HEK293 (cell line): ENCODE results near the gene ATP1B2.
A peak's percentile ranks its signal among the peaks of the same experiment; 100 is the strongest.

Experiments
- AEBP2 ChIP-seq: fragments of 450-650 bp; formaldehyde crosslinking; IDR thresholded peaks from 2 replicates; pipeline ENCODE4 v1.5.1; 2016; ENCODE audit warnings: missing biosample characterization, missing genetic modification characterization, borderline replicate concordance
- ATF2 ChIP-seq: fragments of 450-650 bp; formaldehyde crosslinking; IDR thresholded peaks from 2 replicates; pipeline ENCODE4 v1.5.1; 2016; ENCODE audit warnings: missing biosample characterization, missing genetic modification characterization, low read depth
- KLF1 ChIP-seq: fragments of 450-650 bp; formaldehyde crosslinking; IDR thresholded peaks from 2 replicates; pipeline ENCODE4 v1.5.1; 2016; ENCODE audit warnings: missing biosample characterization, missing genetic modification characterization
- KLF10 ChIP-seq: fragments of 450-650 bp; IDR thresholded peaks from 2 replicates; pipeline ENCODE4 v1.5.1; 2018; ENCODE audit warnings: missing biosample characterization, mild to moderate bottlenecking, missing genetic modification characterization
- MYNN ChIP-seq: fragments of 450-650 bp; formaldehyde crosslinking; IDR thresholded peaks from 2 replicates; pipeline ENCODE4 v1.5.1; 2016; ENCODE audit warnings: missing biosample characterization, missing genetic modification characterization, borderline replicate concordance
- MZF1 ChIP-seq: fragments of 450-650 bp; formaldehyde crosslinking; IDR thresholded peaks from 2 replicates; pipeline ENCODE4 v1.5.1; 2017; ENCODE audit warnings: missing biosample characterization, missing genetic modification characterization, borderline replicate concordance
- PRDM4 ChIP-seq: fragments of 450-650 bp; formaldehyde crosslinking; IDR thresholded peaks from 2 replicates; pipeline ENCODE4 v1.5.1; 2017; ENCODE audit warnings: missing biosample characterization, missing genetic modification characterization
- TRIM28 ChIP-seq: IDR thresholded peaks from 2 replicates; pipeline ENCODE4 v1.6.1; 2011; ENCODE audit warnings: low read length, control low read depth, borderline replicate concordance
- ZBTB17 ChIP-seq: fragments of 450-650 bp; formaldehyde crosslinking; IDR thresholded peaks from 2 replicates; pipeline ENCODE4 v1.5.1; 2016; ENCODE audit warnings: missing biosample characterization, missing genetic modification characterization
- ZBTB20 ChIP-seq: fragments of 450-650 bp; formaldehyde crosslinking; IDR thresholded peaks from 2 replicates; pipeline ENCODE4 v1.5.1; 2016; ENCODE audit warnings: missing biosample characterization, missing genetic modification characterization
- ZBTB6 ChIP-seq: fragments of 450-650 bp; formaldehyde crosslinking; IDR thresholded peaks from 2 replicates; pipeline ENCODE4 v1.5.1; 2017; ENCODE audit warnings: missing biosample characterization, missing genetic modification characterization
- ZBTB7A ChIP-seq: fragments of 450-650 bp; formaldehyde crosslinking; IDR thresholded peaks from 2 replicates; pipeline ENCODE4 v1.5.1; 2016; ENCODE audit warnings: low read depth, missing biosample characterization, missing genetic modification characterization
- ZNF169 ChIP-seq: fragments of 450-650 bp; formaldehyde crosslinking; IDR thresholded peaks from 2 replicates; pipeline ENCODE4 v1.5.1; 2016; ENCODE audit warnings: missing biosample characterization, missing genetic modification characterization
- ZNF184 ChIP-seq: fragments of 450-650 bp; IDR thresholded peaks from 2 replicates; pipeline ENCODE4 v1.5.1; 2018; ENCODE audit warnings: missing biosample characterization, mild to moderate bottlenecking, missing genetic modification characterization
- ZNF274 ChIP-seq, 2 experiments: fragments of 200-500 bp in 1 of 2; fragments of 450-650 bp in 1 of 2; sonication (Bioruptor generic) in 1 of 2; formaldehyde crosslinking in 1 of 2; IDR thresholded peaks; 2 replicates each; pipeline versions ENCODE4 v1.5.1 to v1.6.1; 2014 to 2016; ENCODE audit warnings: borderline replicate concordance in 1 of 2, inconsistent platforms in 1 of 2, low read length in 1 of 2, missing biosample characterization in 1 of 2, missing genetic modification characterization in 1 of 2
- ZNF302 ChIP-seq: fragments of 450-650 bp; formaldehyde crosslinking; IDR thresholded peaks from 2 replicates; pipeline ENCODE4 v1.5.1; 2016; ENCODE audit warnings: missing biosample characterization, missing genetic modification characterization, low read depth
- ZNF416 ChIP-seq: fragments of 450-650 bp; formaldehyde crosslinking; IDR thresholded peaks from 2 replicates; pipeline ENCODE4 v1.5.1; 2016; ENCODE audit warnings: missing biosample characterization, missing genetic modification characterization
- ZNF488 ChIP-seq: fragments of 450-650 bp; formaldehyde crosslinking; IDR thresholded peaks from 2 replicates; pipeline ENCODE4 v1.5.1; 2016; ENCODE audit warnings: missing biosample characterization, missing genetic modification characterization
- ZNF510 ChIP-seq: fragments of 450-650 bp; formaldehyde crosslinking; IDR thresholded peaks from 2 replicates; pipeline ENCODE4 v1.5.1; 2018; ENCODE audit warnings: mild to moderate bottlenecking, missing genetic modification characterization, missing biosample characterization; ENCODE audit not compliant: insufficient replicate concordance
- ZNF544 ChIP-seq: fragments of 450-650 bp; formaldehyde crosslinking; IDR thresholded peaks from 2 replicates; pipeline ENCODE4 v1.5.0; 2017; ENCODE audit warnings: missing biosample characterization, missing genetic modification characterization
- ZNF571 ChIP-seq: fragments of 450-650 bp; formaldehyde crosslinking; IDR thresholded peaks from 2 replicates; pipeline ENCODE4 v1.5.0; 2017; ENCODE audit warnings: missing biosample characterization, missing genetic modification characterization
- ZNF677 ChIP-seq: fragments of 450-650 bp; IDR thresholded peaks from 2 replicates; pipeline ENCODE4 v1.5.0; 2018; ENCODE audit warnings: missing biosample characterization, mild to moderate bottlenecking, missing genetic modification characterization, moderate library complexity
- ZNF692 ChIP-seq: fragments of 450-650 bp; formaldehyde crosslinking; IDR thresholded peaks from 2 replicates; pipeline ENCODE4 v1.5.1; 2016; ENCODE audit warnings: missing biosample characterization, missing genetic modification characterization
- ZNF768 ChIP-seq: fragments of 450-650 bp; formaldehyde crosslinking; IDR thresholded peaks from 2 replicates; pipeline ENCODE4 v1.5.1; 2018; ENCODE audit warnings: missing biosample characterization, mild to moderate bottlenecking, missing genetic modification characterization
- ZNF837 ChIP-seq: fragments of 450-650 bp; formaldehyde crosslinking; IDR thresholded peaks from 2 replicates; pipeline ENCODE4 v1.5.1; 2016; ENCODE audit warnings: missing biosample characterization, missing genetic modification characterization
- ZSCAN18 ChIP-seq: fragments of 450-650 bp; formaldehyde crosslinking; IDR thresholded peaks from 2 replicates; pipeline ENCODE4 v1.5.1; 2016; ENCODE audit warnings: missing biosample characterization, missing genetic modification characterization

Gene ATP1B2

GRCh38 chr17:7704601-7705268 lies 54.0 kb downstream of the ATP1B2 start, which contains the start of gene EFNB3 (continued):
- TF ChIP-seq ZNF692 (tag by site-specific recombination), result peak; percentile 87
- 0 out of 2 replicates have a peak, but pooled peaks have one; percentile 26 for TF ChIP-seq ZBTB20
- TF ChIP-seq ZNF416 (tag by site-specific recombination), result no peak
- peak; percentile 77 for TF ChIP-seq ZBTB17 (tag by site-specific recombination)
- peak; percentile 91 for TF ChIP-seq KLF10 (tag by site-specific recombination)
- no peak for TF ChIP-seq TRIM28
- TF ChIP-seq MYNN, result no peak
- TF ChIP-seq ZNF510 (tag by site-specific recombination), result no peak
- TF ChIP-seq ATF2 (tag by site-specific recombination), result no peak
- TF ChIP-seq ZBTB7A (tag by site-specific recombination), result peak; percentile 26; the same call in 1 of the 2 replicates
- TF ChIP-seq KLF1, result peak; percentile 95
- no peak for TF ChIP-seq MZF1 (tag by site-specific recombination)
- TF ChIP-seq ZNF488 (tag by site-specific recombination), result no peak
- no peak for TF ChIP-seq ZNF169 (tag by site-specific recombination)
- no peak for TF ChIP-seq ZNF302
- TF ChIP-seq ZNF274 (IDR thresholded peaks at IDR 0.05; ENCODE audit: low read length), result no peak
- TF ChIP-seq ZNF274 (tag by site-specific recombination; IDR thresholded peaks at IDR 0.05; ENCODE audit: borderline replicate concordance), result no peak
- no peak for TF ChIP-seq ZNF571
- TF ChIP-seq PRDM4 (tag by site-specific recombination), result 0 out of 2 replicates have a peak, but pooled peaks have one; percentile 21
- TF ChIP-seq ZSCAN18 (tag by site-specific recombination), result peak; percentile 52; the same call in 1 of the 2 replicates
- TF ChIP-seq ZNF677, result no peak
- no peak for TF ChIP-seq ZNF184 (tag by site-specific recombination)
- TF ChIP-seq ZNF837 (tag by site-specific recombination), result no peak
- TF ChIP-seq AEBP2 (tag by site-specific recombination), result no peak
- TF ChIP-seq ZNF544 (tag by site-specific recombination), result no peak
- peak; percentile 53; the same call in 1 of the 2 replicates for TF ChIP-seq ZBTB6 (tag by site-specific recombination)
- TF ChIP-seq ZNF768, result no peak; the same call in 1 of the 2 replicates
